AG08395 (cell line): Measurements from ENCODE around the gene GATB.

Experiments
- DNase-seq: peaks from one replicate; pipeline ENCODE4 v3.0.0; 2012; ENCODE audit warnings: mixed read lengths, low spot score

GATB gene

DNA sequence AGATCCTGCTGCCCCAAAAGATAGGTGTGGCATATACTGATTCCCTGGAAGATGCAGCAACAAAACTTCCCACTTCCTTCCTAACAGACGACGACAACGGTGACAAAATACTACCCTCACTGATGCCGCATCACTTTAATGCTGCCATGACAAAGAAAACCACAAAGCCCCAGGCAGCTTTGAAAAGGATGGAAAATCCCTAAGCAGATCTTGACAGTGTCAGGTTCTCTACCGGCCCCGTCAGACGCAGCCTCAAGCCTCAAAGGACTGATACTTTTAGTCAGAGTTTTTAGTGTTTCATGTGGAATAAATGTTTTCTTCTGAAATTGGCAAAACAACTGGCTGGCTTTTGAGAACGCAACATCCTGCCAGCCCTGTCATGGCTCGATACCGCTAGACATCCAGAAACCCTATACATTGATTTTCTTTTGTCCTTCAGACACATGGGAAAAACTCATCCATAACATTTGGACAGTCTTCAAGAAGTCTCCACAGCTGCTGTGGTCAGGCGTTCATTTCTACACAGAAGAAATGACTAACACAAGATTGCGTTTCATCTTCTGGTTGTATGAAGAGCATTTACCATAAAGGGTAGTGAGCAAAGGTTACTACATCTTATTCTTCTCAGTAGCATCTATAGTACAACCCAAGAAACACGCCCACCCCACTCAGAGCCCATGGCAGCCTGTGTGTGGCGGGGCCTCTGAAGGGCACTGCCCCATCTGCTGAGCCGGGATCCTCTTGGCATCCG lies 60.1 kb downstream of the GATB start:
- no peak for DNase-seq

- DNase-seq, result no peak
These were observed 62.6 kb downstream of the GATB start for GRCh38 chr4:151698213-151698612.

GRCh38 chr4:151694961-151695720 lies 65.7 kb downstream of the GATB start:
- no peak for DNase-seq

GRCh38 chr4:151692821-151693673 lies 67.8 kb downstream of the GATB start:
- DNase-seq, result no peak

DNA sequence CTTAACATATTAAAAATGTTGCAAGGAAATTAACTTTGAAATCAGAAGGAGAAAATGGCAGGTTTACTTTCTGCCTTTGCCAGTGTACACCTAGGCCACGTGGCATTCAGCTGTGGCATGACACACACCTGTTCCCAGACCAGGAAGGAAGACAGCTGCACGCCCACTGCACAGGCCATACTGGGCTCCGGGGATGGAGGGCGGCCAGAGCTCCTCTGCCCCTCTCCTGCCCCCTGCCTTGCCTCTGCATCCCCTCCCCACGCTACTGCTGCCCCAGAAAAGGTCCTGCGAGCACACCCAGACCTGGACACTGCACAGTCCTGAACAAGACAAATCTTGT lies 68.4 kb downstream of the GATB start:
- DNase-seq, result no peak

DNA sequence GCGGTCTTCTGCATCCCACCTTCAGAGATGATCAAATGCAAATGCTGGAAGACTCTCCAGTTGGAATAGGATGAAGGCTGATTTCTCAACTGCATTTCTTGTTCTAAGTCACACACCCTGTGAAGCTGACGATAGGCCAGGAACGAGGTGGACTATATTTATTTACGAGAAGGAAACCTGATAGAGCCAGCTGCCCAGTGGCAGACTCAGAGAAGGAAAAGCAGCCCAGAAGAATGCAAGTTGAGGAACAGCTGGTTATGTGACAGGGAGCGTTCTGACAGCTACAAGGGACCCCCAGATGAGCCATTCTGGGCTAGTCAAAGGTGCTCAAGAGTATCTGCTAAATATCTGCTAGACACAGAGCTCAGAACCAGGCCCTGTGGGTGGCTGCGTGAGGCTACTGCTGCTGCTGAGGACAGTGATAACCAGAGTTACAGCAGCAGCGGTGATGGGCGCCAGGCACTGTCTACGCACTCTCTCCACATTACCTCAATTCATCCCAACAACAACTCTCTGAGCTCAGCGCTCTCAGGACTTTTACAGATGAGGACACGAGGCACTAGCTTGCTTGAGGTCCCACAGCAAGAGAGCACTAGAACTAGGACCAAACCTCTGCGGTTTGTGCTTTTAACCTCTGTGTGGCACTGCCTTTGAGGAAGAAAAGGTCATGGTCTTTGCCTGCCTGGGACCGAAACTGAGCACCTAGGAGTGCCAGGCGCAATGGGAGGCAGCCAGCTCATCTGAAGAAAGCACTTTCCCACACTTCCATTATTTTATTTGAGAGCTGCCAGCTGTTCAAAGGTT lies 69.0 kb downstream of the GATB start:
- DNase-seq, result no peak

DNA sequence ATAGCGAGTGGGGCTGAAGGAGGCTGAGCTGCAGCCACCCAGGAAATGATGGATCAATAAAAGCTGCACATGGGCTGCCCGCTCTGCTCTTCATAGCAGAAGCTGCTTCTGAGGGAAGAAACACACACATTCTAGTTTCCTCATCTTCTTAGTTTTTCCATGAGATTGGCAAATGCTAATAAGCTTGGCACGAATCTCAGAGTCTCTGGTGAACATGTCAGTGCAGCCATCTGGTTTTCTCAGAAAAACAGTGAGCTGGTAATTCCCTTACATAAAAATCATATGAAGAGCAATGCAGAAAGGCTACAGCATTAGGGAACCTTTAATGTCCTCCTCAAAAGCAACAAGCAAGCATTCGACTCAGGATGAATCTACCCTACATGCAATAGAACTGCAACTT lies 69.9 kb downstream of the GATB start:
- peak; percentile 45 for DNase-seq

- peak; percentile 73 for DNase-seq
These were observed 70.5 kb downstream of the GATB start for GRCh38 chr4:151690164-151690870.

DNA sequence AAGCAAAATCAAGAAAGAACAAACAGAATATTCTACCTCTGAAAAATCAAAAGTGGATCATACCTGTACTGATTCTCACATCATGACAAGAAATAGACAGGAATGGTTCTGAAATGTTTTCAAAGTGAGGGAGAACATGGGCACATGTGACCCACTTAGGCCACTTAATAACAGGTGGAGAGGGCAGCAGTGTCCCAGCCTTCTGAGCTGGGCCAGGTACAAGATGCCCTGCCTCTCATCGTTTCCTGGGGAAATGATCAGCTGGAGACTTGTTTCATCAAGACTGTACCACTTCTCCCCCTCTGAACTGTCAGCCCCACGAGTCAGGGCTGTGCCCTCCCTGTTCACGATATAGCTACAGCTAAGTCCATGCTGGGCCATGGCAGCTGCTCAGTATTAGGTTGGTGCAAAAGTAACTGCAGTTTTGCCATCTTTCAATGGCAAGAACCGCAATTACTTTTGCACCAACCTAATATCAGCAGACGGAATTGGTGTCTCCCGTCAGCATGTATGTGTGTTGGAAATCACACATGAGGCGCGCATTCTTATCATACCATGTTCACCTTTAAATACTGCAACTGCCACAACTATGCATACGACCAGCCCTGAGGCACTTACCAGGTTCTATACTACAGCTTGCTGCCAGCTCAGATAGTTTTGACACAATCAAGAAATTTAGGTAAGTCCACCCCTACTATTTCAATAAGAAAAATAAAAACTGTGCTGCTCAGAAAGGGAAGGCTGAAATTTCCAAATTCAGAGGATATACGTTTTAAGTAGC lies 71.4 kb downstream of the GATB start:
- no peak for DNase-seq

DNA sequence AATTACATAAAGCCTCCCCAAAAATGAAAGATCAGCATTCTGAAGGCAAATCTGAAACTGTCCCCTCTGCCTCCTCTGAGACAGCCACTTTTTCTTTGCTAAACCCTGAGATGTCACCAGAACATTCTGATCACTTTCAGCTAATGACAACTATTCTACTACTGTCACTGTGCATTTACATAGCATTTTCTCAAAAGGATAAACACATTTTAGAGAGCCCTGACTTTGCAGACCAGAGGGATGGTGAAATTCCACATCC lies 72.1 kb downstream of the GATB start:
- no peak for DNase-seq

GRCh38 chr4:151688003-151688784 lies 72.6 kb downstream of the GATB start:
- peak; percentile 10 for DNase-seq

GRCh38 chr4:151687021-151687640 lies 73.7 kb downstream of the GATB start:
- DNase-seq, result no peak

DNA sequence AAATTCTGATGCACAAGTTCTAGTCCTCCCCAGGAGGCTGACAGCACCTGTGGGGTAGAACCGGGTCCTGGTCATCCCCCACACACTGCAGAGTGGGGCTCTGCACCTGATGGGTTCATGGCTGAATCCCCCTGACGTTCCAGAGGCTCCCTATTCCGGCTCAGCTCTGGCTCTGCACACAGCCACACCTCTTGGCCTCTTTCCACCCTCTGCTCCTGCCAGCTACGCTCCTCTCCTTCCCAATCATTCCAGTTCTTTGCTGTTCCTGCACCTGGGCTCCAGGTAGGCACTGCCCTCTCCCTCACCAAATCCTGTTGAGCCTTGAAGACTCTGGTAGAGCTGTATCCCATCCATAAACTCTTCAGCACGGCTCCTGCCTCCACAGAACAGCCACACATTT lies 75.5 kb downstream of the GATB start:
- DNase-seq, result no peak

DNA sequence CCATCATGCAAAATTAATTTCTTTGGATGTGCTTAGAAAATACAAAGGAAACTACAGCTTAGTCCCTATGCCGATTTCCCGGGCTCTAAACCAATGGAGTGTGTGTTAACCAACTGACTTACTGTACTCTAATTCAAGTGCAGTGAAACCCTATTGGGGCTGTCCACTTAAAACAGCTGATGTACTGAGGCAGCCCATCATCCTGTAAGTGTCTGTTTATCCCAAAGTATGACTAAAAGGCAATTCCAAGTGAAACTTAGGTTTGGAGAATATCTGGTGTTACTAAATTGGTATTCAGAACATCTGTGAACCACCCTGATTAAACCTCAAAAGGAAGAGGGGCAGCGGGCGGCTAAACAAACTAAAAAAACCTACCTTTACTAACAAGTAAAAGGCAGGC lies 79.7 kb downstream of the GATB start:
- no peak for DNase-seq

- DNase-seq, result no peak
These were observed 81.6 kb downstream of the GATB start for GRCh38 chr4:151679231-151679630.

DNA sequence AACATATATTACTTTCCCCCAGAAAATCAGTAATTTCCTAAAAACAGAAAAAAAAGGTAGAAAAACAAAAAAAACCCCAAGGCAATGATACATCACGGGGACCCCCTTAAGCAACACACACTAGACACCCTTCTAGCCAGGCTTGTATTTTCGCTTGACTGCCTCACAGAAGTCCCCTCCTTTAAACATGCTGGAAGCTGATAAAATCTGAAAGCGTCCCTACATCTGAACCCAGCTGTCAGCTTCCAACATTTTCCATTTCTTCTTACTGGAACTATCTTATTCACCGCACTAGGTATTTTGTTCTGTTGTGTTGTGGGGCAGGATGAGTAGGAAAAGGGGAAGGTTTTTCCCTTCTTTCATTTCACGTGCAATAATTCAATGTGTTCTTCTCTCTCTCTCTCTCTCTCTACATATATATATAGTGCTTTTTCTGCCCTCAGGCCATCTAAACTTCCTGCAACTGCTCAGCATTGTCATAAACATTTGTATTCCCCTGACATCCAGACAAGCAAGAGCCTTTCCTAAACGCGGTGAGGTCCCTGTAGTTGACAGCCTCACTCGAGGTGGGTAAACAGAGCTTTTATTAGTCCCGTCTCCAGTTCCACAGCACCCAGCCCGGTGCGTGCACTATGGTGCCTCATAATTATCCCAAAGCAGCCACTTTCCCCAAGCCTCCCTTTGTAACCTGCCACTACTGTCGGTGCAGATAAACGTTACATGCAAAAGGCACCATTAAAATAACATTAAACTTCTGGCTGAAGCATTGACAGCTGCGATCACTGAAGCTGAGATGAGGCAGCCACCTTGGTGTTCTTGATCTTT lies 82.5 kb downstream of the GATB start:
- no peak for DNase-seq

DNA sequence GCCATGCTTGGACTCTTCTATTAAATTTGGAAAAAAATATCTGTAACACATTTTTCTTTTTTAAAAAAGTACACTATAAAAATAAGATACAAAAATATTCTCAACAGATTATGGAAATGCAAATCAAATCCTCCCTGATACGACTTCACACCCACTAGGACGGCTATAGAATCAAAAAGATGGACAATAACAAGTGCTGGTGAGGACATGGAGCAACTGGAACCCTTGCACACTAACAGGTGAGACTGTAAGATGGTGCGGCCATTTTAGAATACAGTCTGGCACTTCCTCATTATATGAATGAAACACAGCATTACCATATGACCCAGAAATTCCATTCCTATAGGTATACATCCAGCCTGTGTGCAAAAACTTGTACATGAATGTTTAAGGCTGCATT lies 83.6 kb downstream of the GATB start:
- no peak for DNase-seq

- DNase-seq, result peak; percentile 76
These were observed 84.5 kb downstream of the GATB start for GRCh38 chr4:151676301-151676700.
